ENCODE results near the gene APOBR. TPM values are rescaled to one million over a fixed set of nuclear protein-coding genes. Genes with fewer than 3 reads are reported as not detected.

APOBR gene
- total and polyA plus RNA-seq, 2 of the 13 experiments (the other 11 are each of a cell fraction or from before 2014, with no cell fraction given) = 0.03 TPM; not detected in 1

GRCh38 chr16:28546626-28547025 is 52.2 kb downstream of the APOBR start (continued):
- TF ChIP-seq, protein P1, sequence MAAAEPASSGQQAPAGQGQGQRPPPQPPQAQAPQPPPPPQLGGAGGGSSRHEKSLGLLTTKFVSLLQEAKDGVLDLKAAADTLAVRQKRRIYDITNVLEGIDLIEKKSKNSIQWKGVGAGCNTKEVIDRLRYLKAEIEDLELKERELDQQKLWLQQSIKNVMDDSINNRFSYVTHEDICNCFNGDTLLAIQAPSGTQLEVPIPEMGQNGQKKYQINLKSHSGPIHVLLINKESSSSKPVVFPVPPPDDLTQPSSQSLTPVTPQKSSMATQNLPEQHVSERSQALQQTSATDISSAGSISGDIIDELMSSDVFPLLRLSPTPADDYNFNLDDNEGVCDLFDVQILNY (CRISPR knock-in tag; conservative IDR thresholded peaks at IDR 0.05) = no peak

GRCh38 chr16:28548306-28548802 is 53.9 kb downstream of the APOBR start:
- BruUV-seq (replicated peaks) = no TSS peak
- peaks cover 0 to 14% of the 10 kb centered on the region in 2 experiments; a peak in 1 of 5 replicates for H3K27me3 ChIP-seq (ENCODE audit: control insufficient read depth in 1 of 2, insufficient read depth in 2 of 2, low read length in 2 of 2)
- FAIRE-seq = no peak
- no peak overlapping the region for H3K4me2 ChIP-seq (ENCODE audit: low read depth, low read length)
- H3K4me1 ChIP-seq (ENCODE audit: insufficient read depth, low read length) = peaks cover 33% of the 10 kb centered on the region
- intact Hi-C loops (cut with micrococcal nuclease; ENCODE audit: unreplicated experiment) = loop anchor here (2.0 to 10.0 kb wide), 2 partner anchors 66 to 272 kb away; partner anchors contain the start of gene SULT1A1
- TF ChIP-seq, protein P2, sequence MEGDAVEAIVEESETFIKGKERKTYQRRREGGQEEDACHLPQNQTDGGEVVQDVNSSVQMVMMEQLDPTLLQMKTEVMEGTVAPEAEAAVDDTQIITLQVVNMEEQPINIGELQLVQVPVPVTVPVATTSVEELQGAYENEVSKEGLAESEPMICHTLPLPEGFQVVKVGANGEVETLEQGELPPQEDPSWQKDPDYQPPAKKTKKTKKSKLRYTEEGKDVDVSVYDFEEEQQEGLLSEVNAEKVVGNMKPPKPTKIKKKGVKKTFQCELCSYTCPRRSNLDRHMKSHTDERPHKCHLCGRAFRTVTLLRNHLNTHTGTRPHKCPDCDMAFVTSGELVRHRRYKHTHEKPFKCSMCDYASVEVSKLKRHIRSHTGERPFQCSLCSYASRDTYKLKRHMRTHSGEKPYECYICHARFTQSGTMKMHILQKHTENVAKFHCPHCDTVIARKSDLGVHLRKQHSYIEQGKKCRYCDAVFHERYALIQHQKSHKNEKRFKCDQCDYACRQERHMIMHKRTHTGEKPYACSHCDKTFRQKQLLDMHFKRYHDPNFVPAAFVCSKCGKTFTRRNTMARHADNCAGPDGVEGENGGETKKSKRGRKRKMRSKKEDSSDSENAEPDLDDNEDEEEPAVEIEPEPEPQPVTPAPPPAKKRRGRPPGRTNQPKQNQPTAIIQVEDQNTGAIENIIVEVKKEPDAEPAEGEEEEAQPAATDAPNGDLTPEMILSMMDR (CRISPR knock-in tag; IDR thresholded peaks at IDR 0.05) = peak; percentile 30; the same call in 1 of the 2 replicates
- TF ChIP-seq ZFP62 (CRISPR knock-in tag; IDR thresholded peaks at IDR 0.05) (no peak), HNF4A (CRISPR knock-in tag; IDR thresholded peaks at IDR 0.05) (no peak), RARA (CRISPR knock-in tag; IDR thresholded peaks at IDR 0.05) (no peak), CBFB (CRISPR knock-in tag; IDR thresholded peaks at IDR 0.05) (no peak), STAG1 (CRISPR knock-in tag; IDR thresholded peaks at IDR 0.05) (peak; percentile 4; the same call in 1 of the 2 replicates), ZUFSP (CRISPR knock-in tag; IDR thresholded peaks at IDR 0.05; ENCODE audit: borderline replicate concordance) (no peak)
- TF ChIP-seq, protein P3, sequence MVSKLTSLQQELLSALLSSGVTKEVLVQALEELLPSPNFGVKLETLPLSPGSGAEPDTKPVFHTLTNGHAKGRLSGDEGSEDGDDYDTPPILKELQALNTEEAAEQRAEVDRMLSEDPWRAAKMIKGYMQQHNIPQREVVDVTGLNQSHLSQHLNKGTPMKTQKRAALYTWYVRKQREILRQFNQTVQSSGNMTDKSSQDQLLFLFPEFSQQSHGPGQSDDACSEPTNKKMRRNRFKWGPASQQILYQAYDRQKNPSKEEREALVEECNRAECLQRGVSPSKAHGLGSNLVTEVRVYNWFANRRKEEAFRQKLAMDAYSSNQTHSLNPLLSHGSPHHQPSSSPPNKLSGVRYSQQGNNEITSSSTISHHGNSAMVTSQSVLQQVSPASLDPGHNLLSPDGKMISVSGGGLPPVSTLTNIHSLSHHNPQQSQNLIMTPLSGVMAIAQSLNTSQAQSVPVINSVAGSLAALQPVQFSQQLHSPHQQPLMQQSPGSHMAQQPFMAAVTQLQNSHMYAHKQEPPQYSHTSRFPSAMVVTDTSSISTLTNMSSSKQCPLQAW (CRISPR knock-in tag; IDR thresholded peaks at IDR 0.05) = peak; percentile 52; the same call in 1 of the 2 replicates
- H4K20me1 ChIP-seq (ENCODE audit: insufficient read depth, low read length) = no peaks in the 10 kb centered on the region
- no peaks in the 10 kb centered on the region for H3K36me3 ChIP-seq (replicated peaks in 1 of 2; ENCODE audit: control insufficient read depth in 1 of 2, insufficient read depth in 2 of 2, low read length in 2 of 2)
- DNase-seq (ENCODE audit: low spot score) = no peak
- no peak overlapping the region for H2AFZ ChIP-seq (ENCODE audit: low read length)
- WGBS (ENCODE audit: low lambda C conversion rate) = 31% methylated on average over 14 of the region's 14 CpGs
- ChIA-PET POLR2A (no interaction called here), CTCF (ENCODE audit: low intra/inter-chr PET ratio, low total read pairs) (interaction anchor here (1.7 kb wide), 1 partner anchor 57 kb away, joined by 12 read pairs; the partner anchor contains the start of gene CLN3)
- peak; percentile 53 for ATAC-seq
- H3K4me3 ChIP-seq (replicated peaks in 1 of 3; ENCODE audit: insufficient read depth in 1 of 3, low read depth in 2 of 3, low read length in 3 of 3) = no peak overlapping the region
- in situ Hi-C loops (cut with HindIII; ENCODE audit: extremely low pct_ligation_motif_present, low pct_unique_long_range_greater_than_20kb) = no loop called here
- no peak overlapping the region for H3K9ac ChIP-seq (ENCODE audit: insufficient read depth, low read depth, low read length)
- H3K79me2 ChIP-seq (ENCODE audit: insufficient read depth, low read length) = no peaks in the 10 kb centered on the region
- no peaks in the 10 kb centered on the region for H3K9me3 ChIP-seq (ENCODE audit: low read length)
- no peak overlapping the region for H3K27ac ChIP-seq (ENCODE audit: extremely low read length, insufficient read depth, low read length)

Data from HepG2 (cell line).